Measurements from ENCODE around the gene XRCC6. TPM values are rescaled to one million over a fixed set of nuclear protein-coding genes. Genes with fewer than 3 reads are reported as not detected.

The XRCC6 gene
- total and polyA plus RNA-seq, 2 of the 13 experiments (the other 11 are each of a cell fraction or from before 2014, with no cell fraction given): 124 to 625 TPM

GRCh38 chr22:41596776-41597634 is 24.1 kb upstream of the XRCC6 start (continued):
- TF ChIP-seq ZBTB43 (CRISPR knock-in tag; conservative IDR thresholded peaks at IDR 0.05) (no peak), GATAD1 (CRISPR knock-in tag; IDR thresholded peaks at IDR 0.05) (0 out of 2 replicates have a peak, but pooled peaks have one; percentile 46), HNRNPUL1 (IDR thresholded peaks at IDR 0.05; ENCODE audit: low read depth, low read length) (no peak), ZNF230 (CRISPR knock-in tag; IDR thresholded peaks at IDR 0.05) (no peak), KLF11 (CRISPR knock-in tag; IDR thresholded peaks at IDR 0.05) (no peak), ZNF275 (CRISPR knock-in tag; IDR thresholded peaks at IDR 0.05; ENCODE audit: borderline replicate concordance) (no peak), ZNF234 (CRISPR knock-in tag; conservative IDR thresholded peaks at IDR 0.05) (no peak), ZNF446 (CRISPR knock-in tag; IDR thresholded peaks at IDR 0.05) (no peak), IRX3 (CRISPR knock-in tag; IDR thresholded peaks at IDR 0.05; ENCODE audit: borderline replicate concordance, low read depth) (no peak), ZNF75D (CRISPR knock-in tag; IDR thresholded peaks at IDR 0.05; ENCODE audit: borderline replicate concordance) (no peak), ZNF777 (CRISPR knock-in tag; IDR thresholded peaks at IDR 0.05) (no peak), GABPB1 (CRISPR knock-in tag; IDR thresholded peaks at IDR 0.05) (0 out of 2 replicates have a peak, but pooled peaks have one; percentile 23), ERF (CRISPR knock-in tag; IDR thresholded peaks at IDR 0.05) (no peak), HDAC1 (CRISPR knock-in tag; IDR thresholded peaks at IDR 0.05) (no peak), KIAA2018 (CRISPR knock-in tag; IDR thresholded peaks at IDR 0.05; ENCODE audit: borderline replicate concordance) (no peak), ZFP91 (CRISPR knock-in tag; IDR thresholded peaks at IDR 0.05; ENCODE audit: borderline replicate concordance) (peak; percentile 16; the same call in 1 of the 2 replicates), ZSCAN29 (CRISPR knock-in tag; conservative IDR thresholded peaks at IDR 0.05) (no peak)
